Measurements from ENCODE around the gene DCLK1. TPM values are rescaled to one million over a fixed set of nuclear protein-coding genes. Genes with fewer than 3 reads are reported as not detected.

The DCLK1 gene
- total RNA-seq, 5 donors from 2014 or later (not counting 1 experiment from before 2014, with no cell fraction given) = 0.03 to 0.09 TPM; not detected in 3

DNA sequence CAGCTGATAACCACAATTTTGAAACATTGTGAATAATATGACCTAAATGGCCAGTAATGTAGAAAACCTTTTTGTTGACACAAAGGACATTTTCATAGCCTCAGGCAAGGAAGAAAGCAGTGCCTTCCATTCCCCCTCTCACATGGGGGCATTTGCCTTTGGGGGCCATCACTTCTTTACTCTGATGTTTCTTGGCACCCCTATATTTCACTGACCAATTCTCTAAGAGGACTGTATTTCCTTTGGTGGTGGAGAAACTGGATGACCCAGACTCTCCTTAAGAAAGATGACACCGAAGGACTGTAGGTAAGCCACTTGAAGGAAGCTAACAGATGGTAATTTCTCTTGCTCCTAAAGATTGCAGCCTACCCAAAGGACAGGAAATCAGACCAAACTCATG is 254.6 kb downstream of the DCLK1 start:
- no peaks in the 10 kb centered on the region for H3K4me1 Mint-ChIP-seq
- H3K9me3 Mint-ChIP-seq = peaks cover 0 to 7% (median 5%) of the 10 kb centered on the region in 3 donors
- WGBS (ENCODE audit: insufficient coverage) = 40% methylated on average over 1 of the region's 1 CpG
- POLR2A ChIA-PET = no interaction called here
- no peaks in the 10 kb centered on the region for H3K4me1 ChIP-seq (ENCODE audit: control insufficient read depth in 1 of 2, extremely low read depth in 1 of 2, insufficient read depth in 2 of 2, low read length in 2 of 2)
- CTCF ChIA-PET = no interaction called here
- DNase-seq (no peak), ATAC-seq (replicated peaks in 1 of 4) (no peak)
- H3K4me3 Mint-ChIP-seq = no peak overlapping the region
- no peak overlapping the region for H3K27ac ChIP-seq (ENCODE audit: low read length)
- no peaks in the 10 kb centered on the region for H3K9me3 ChIP-seq
- H3K27me3 Mint-ChIP-seq = no peaks in the 10 kb centered on the region
- H3K27me3 ChIP-seq (replicated peaks in 1 of 2; ENCODE audit: control insufficient read depth in 2 of 2, extremely low read depth in 1 of 2, insufficient read depth in 2 of 2, low read length in 1 of 2) = no peaks in the 10 kb centered on the region
- no peaks in the 10 kb centered on the region for H3K36me3 ChIP-seq (ENCODE audit: control insufficient read depth in 2 of 2, extremely low read depth in 1 of 2, insufficient read depth in 1 of 2, low read length in 1 of 2)
- H3K36me3 Mint-ChIP-seq = no peaks in the 10 kb centered on the region
- H3K27ac Mint-ChIP-seq = no peak overlapping the region
- no peak overlapping the region for H3K4me3 ChIP-seq (ENCODE audit: control insufficient read depth in 1 of 2, extremely low read depth in 1 of 2, low read length in 1 of 2)

DNA sequence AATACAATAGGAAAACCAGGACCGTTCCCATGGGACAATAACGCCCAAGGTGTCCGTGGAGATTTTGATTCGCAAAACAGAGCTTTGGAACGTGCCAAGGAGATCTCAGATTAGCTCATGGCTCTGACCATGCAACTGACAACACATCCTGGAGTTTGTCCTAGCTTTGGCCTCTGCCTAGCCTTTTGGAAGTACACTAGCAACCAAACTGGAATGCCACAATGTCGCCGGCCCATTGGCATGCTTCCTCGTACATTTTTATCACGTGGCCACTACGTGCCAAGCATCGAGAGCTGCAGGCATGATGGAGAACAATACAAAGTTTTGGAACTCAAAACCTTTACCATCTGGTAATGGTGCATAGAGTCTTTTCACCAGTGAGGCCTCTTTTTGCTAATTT is 256.5 kb downstream of the DCLK1 start:
- H3K4me3 Mint-ChIP-seq = no peak overlapping the region
- no peaks in the 10 kb centered on the region for H3K27me3 ChIP-seq (replicated peaks in 1 of 2; ENCODE audit: control insufficient read depth in 2 of 2, extremely low read depth in 1 of 2, insufficient read depth in 2 of 2, low read length in 1 of 2)
- H3K27ac Mint-ChIP-seq = no peak overlapping the region
- POLR2A ChIA-PET = no interaction called here
- peaks cover 0 to 5% (median 4%) of the 10 kb centered on the region in 3 donors for H3K9me3 Mint-ChIP-seq
- H3K27me3 Mint-ChIP-seq = no peaks in the 10 kb centered on the region
- H3K27ac ChIP-seq (ENCODE audit: low read length) = no peak overlapping the region
- CTCF ChIA-PET = no interaction called here
- no peaks in the 10 kb centered on the region for H3K4me1 ChIP-seq (ENCODE audit: control insufficient read depth in 1 of 2, extremely low read depth in 1 of 2, insufficient read depth in 2 of 2, low read length in 2 of 2)
- H3K4me1 Mint-ChIP-seq = no peaks in the 10 kb centered on the region
- H3K36me3 Mint-ChIP-seq = no peaks in the 10 kb centered on the region
- H3K36me3 ChIP-seq (ENCODE audit: control insufficient read depth in 2 of 2, extremely low read depth in 1 of 2, insufficient read depth in 1 of 2, low read length in 1 of 2) = no peaks in the 10 kb centered on the region
- ATAC-seq (replicated peaks in 1 of 4) (no peak), DNase-seq (no peak)
- no peak overlapping the region for H3K4me3 ChIP-seq (ENCODE audit: control insufficient read depth in 1 of 2, extremely low read depth in 1 of 2, low read length in 1 of 2)
- no peaks in the 10 kb centered on the region for H3K9me3 ChIP-seq
- 85% methylated on average over 11 of the region's 11 CpGs for WGBS (ENCODE audit: insufficient coverage)

DNA sequence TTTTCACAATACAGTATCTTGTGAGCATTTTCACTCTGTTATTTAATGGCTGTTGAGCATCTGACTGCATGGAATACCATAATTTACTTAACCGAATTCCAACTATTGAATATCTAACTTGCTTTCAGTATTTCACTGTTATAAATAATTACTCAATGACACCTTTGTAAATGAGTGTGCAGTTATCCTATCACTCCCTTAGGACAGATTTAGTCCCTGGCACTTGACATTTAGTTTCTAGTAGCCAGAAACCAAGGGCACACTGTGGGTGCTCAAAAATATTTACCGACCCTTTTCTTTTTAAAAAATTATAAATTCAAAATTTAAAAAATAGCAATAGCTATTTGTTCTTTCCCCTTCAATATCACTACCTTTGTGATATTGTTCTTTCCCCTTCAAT is 258.8 kb downstream of the DCLK1 start:
- Mint-ChIP-seq H3K4me3 (no peak overlapping the region), H3K9me3 (peaks cover 0 to 5% (median 4%) of the 10 kb centered on the region in 3 donors), H3K27me3 (no peaks in the 10 kb centered on the region), H3K4me1 (no peaks in the 10 kb centered on the region), H3K27ac (no peak overlapping the region), H3K36me3 (no peaks in the 10 kb centered on the region)
- Histone ChIP-seq H3K4me1 (ENCODE audit: control insufficient read depth in 1 of 2, extremely low read depth in 1 of 2, insufficient read depth in 2 of 2, low read length in 2 of 2) (no peaks in the 10 kb centered on the region), H3K27me3 (replicated peaks in 1 of 2; ENCODE audit: control insufficient read depth in 2 of 2, extremely low read depth in 1 of 2, insufficient read depth in 2 of 2, low read length in 1 of 2) (no peaks in the 10 kb centered on the region), H3K36me3 (ENCODE audit: control insufficient read depth in 2 of 2, extremely low read depth in 1 of 2, insufficient read depth in 1 of 2, low read length in 1 of 2) (no peaks in the 10 kb centered on the region), H3K4me3 (ENCODE audit: control insufficient read depth in 1 of 2, extremely low read depth in 1 of 2, low read length in 1 of 2) (no peak overlapping the region), H3K9me3 (no peaks in the 10 kb centered on the region), H3K27ac (ENCODE audit: low read length) (no peak overlapping the region)
- ATAC-seq (replicated peaks in 1 of 4) (no peak), DNase-seq (no peak)
- ChIA-PET CTCF (no interaction called here), POLR2A (interaction anchor here in 1 of 2 donors (0.6 kb wide), 1 partner anchor 13 kb away, joined by 3 read pairs; no protein-coding TSS in a partner anchor)
- WGBS (ENCODE audit: insufficient coverage) = no CpG with 5 or more reads among the region's 2 CpGs

DNA sequence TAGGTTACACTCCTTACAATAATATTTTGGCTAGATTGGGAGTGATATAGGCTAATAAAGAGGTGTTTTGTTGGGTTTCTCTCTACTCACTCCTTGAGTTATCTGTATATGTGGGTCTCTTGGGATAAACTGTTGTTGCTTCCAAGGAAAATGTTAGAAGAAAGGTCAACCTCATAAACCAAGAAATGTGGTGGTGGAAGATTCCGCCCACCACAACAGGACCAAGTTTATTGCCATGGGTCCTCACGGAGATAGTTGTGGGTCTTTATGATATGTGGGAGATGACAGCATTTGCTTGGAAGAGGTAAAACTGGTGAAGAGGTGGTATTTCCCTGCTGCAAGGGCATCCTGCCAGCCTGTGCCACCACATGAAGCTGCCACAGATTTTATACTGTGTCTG is 259.6 kb downstream of the DCLK1 start:
- Mint-ChIP-seq H3K36me3 (no peaks in the 10 kb centered on the region), H3K27ac (no peak overlapping the region), H3K27me3 (no peaks in the 10 kb centered on the region), H3K9me3 (peaks cover 0 to 5% (median 4%) of the 10 kb centered on the region in 3 donors), H3K4me3 (no peak overlapping the region), H3K4me1 (no peaks in the 10 kb centered on the region)
- ChIA-PET POLR2A (no interaction called here), CTCF (no interaction called here)
- Histone ChIP-seq H3K27me3 (replicated peaks in 1 of 2; ENCODE audit: control insufficient read depth in 2 of 2, extremely low read depth in 1 of 2, insufficient read depth in 2 of 2, low read length in 1 of 2) (no peaks in the 10 kb centered on the region), H3K4me3 (ENCODE audit: control insufficient read depth in 1 of 2, extremely low read depth in 1 of 2, low read length in 1 of 2) (no peak overlapping the region), H3K27ac (ENCODE audit: low read length) (no peak overlapping the region), H3K9me3 (no peaks in the 10 kb centered on the region), H3K36me3 (ENCODE audit: control insufficient read depth in 2 of 2, extremely low read depth in 1 of 2, insufficient read depth in 1 of 2, low read length in 1 of 2) (no peaks in the 10 kb centered on the region), H3K4me1 (ENCODE audit: control insufficient read depth in 1 of 2, extremely low read depth in 1 of 2, insufficient read depth in 2 of 2, low read length in 2 of 2) (no peaks in the 10 kb centered on the region)
- ATAC-seq (replicated peaks in 1 of 4) = no peak
- no CpG with 5 or more reads among the region's 2 CpGs for WGBS (ENCODE audit: insufficient coverage)
- no peak for DNase-seq

DNA sequence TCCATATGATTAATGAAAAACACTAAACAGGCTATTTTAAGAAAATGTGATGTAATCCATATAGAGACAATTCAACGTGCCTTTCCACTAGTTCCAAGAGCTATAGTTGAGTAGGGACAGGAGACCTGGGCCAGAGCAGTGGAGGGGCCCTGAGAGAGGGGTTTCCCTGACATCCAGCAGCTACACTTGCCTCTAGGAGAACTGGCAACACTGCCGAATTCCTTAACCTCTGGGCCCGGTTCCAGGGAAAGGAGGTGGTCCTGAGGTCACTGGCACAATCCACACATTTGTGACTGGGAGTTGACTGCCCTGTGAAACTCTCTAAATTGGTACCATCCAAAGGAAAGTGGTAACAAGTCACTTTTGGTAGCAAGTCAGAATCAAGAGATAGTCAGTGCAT is 264.4 kb downstream of the DCLK1 start:
- DNase-seq (no peak), ATAC-seq (replicated peaks in 1 of 4) (no peak)
- Mint-ChIP-seq H3K27ac (no peak overlapping the region), H3K4me1 (no peaks in the 10 kb centered on the region), H3K9me3 (peaks cover 3 to 5% (median 4%) of the 10 kb centered on the region in 3 donors), H3K36me3 (no peaks in the 10 kb centered on the region), H3K27me3 (no peaks in the 10 kb centered on the region), H3K4me3 (no peak overlapping the region)
- Histone ChIP-seq H3K27me3 (replicated peaks in 1 of 2; ENCODE audit: control insufficient read depth in 2 of 2, extremely low read depth in 1 of 2, insufficient read depth in 2 of 2, low read length in 1 of 2) (no peaks in the 10 kb centered on the region), H3K9me3 (no peaks in the 10 kb centered on the region), H3K4me3 (ENCODE audit: control insufficient read depth in 1 of 2, extremely low read depth in 1 of 2, low read length in 1 of 2) (no peak overlapping the region), H3K36me3 (ENCODE audit: control insufficient read depth in 2 of 2, extremely low read depth in 1 of 2, insufficient read depth in 1 of 2, low read length in 1 of 2) (no peaks in the 10 kb centered on the region), H3K27ac (ENCODE audit: low read length) (no peak overlapping the region), H3K4me1 (ENCODE audit: control insufficient read depth in 1 of 2, extremely low read depth in 1 of 2, insufficient read depth in 2 of 2, low read length in 2 of 2) (no peaks in the 10 kb centered on the region)
- POLR2A ChIA-PET = no interaction called here
- CTCF ChIA-PET = no interaction called here
- no CpG with 5 or more reads among the region's 3 CpGs for WGBS (ENCODE audit: insufficient coverage)

DNA sequence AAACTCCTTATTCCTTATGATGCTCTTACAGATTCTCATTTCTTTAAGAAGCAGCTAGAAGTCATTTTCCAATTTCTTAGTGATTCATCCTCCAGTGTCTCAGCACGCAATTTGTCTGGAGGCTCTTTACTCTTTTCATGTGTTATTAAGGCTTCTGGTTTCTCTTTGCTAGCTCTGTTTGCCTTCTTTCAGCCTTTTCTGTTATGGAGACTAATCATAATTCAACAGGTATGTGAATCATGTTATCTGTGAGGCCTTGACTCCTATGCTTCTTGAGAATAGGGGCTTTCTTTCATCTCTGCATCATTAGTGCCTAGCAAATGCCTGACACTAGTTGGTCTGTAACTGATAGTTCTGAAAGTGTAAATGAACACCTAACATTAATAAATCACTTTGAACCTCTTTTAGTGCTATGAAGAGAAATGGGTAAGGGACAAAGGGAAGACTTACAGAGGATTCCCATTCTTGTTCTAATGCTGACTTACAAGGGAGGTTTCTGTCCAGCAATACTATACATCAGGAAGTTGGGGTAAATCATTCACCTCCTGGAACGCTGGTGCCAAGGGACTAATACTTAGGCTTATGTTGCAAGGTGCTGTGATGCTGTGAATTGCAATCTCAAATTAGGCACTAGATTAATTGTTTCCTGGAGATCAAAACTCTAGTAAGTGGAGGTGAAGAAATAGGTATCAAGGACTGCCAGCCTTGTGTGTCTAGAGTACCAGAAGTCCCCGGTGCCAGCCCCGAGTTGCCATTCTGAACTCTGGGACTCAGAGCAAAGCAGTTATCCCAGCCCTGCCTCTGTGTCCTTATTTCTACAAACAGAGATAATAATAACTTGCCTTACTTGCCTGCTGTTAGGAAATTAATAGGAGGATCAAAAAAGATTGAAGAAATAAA is 265.6 kb downstream of the DCLK1 start:
- no peaks in the 10 kb centered on the region for H3K27me3 Mint-ChIP-seq
- no peaks in the 10 kb centered on the region for H3K4me1 ChIP-seq (ENCODE audit: control insufficient read depth in 1 of 2, extremely low read depth in 1 of 2, insufficient read depth in 2 of 2, low read length in 2 of 2)
- H3K4me1 Mint-ChIP-seq = no peaks in the 10 kb centered on the region
- no peaks in the 10 kb centered on the region for H3K27me3 ChIP-seq (replicated peaks in 1 of 2; ENCODE audit: control insufficient read depth in 2 of 2, extremely low read depth in 1 of 2, insufficient read depth in 2 of 2, low read length in 1 of 2)
- 67% methylated on average over 1 of the region's 4 CpGs for WGBS (ENCODE audit: insufficient coverage)
- ChIA-PET POLR2A (no interaction called here), CTCF (no interaction called here)
- no peak overlapping the region for H3K27ac ChIP-seq (ENCODE audit: low read length)
- no peak overlapping the region for H3K4me3 Mint-ChIP-seq
- H3K9me3 ChIP-seq = no peaks in the 10 kb centered on the region
- no peak overlapping the region for H3K27ac Mint-ChIP-seq
- peaks cover 3 to 5% (median 4%) of the 10 kb centered on the region in 3 donors for H3K9me3 Mint-ChIP-seq
- no peak for ATAC-seq (replicated peaks in 1 of 4)
- no peak for DNase-seq
- no peaks in the 10 kb centered on the region for H3K36me3 Mint-ChIP-seq
- no peaks in the 10 kb centered on the region for H3K36me3 ChIP-seq (ENCODE audit: control insufficient read depth in 2 of 2, extremely low read depth in 1 of 2, insufficient read depth in 1 of 2, low read length in 1 of 2)
- H3K4me3 ChIP-seq (ENCODE audit: control insufficient read depth in 1 of 2, extremely low read depth in 1 of 2, low read length in 1 of 2) = no peak overlapping the region
